Activated T-helper 17 cell treated with anti-CD3 and anti-CD28 coated beads, Interleukin-2, amount 50 U/mL, for 72 hours (primary cell): Measurements from ENCODE around the gene MAML2. TPM values are rescaled to one million over a fixed set of nuclear protein-coding genes. Genes with fewer than 3 reads are reported as not detected.

Experiments
- ATAC-seq: fragments of 150-1000 bp; cut with Tn5 transposase; replicated peaks from 2 replicates; pipeline ENCODE4 v1.10.0; 2021; ENCODE audit warnings: mild to moderate bottlenecking, moderate library complexity
- H3K27ac Mint-ChIP-seq: one replicate; pipeline ENCODE4 v1.8.0; 2022; ENCODE audit warnings: mixed read lengths
- H3K27me3 Mint-ChIP-seq: one replicate; pipeline ENCODE4 v1.8.0; 2022; ENCODE audit warnings: mixed read lengths
- H3K36me3 Mint-ChIP-seq: one replicate; pipeline ENCODE4 v1.8.0; 2022; ENCODE audit warnings: low read depth, mild to moderate bottlenecking, mixed read lengths
- H3K4me1 Mint-ChIP-seq: one replicate; pipeline ENCODE4 v1.8.0; 2022; ENCODE audit warnings: mixed read lengths
- H3K4me3 Mint-ChIP-seq: one replicate; pipeline ENCODE4 v1.8.0; 2022; ENCODE audit warnings: mild to moderate bottlenecking, mixed read lengths
- H3K9me3 Mint-ChIP-seq: one replicate; pipeline ENCODE4 v1.8.0; 2022; ENCODE audit warnings: mixed read lengths
- total RNA-seq, 2 donors: library from RNA; stranded (reverse); gene quantifications; one replicate each; pipeline ENCODE4 v1.2.3, GENCODE V29; 2022

Gene MAML2
- total RNA-seq, 2 donors from 2014 or later, result 11.2 to 17.4 TPM

- ATAC-seq, result no peak
- H3K4me3 Mint-ChIP-seq, result no peak overlapping the region
- H3K27ac Mint-ChIP-seq, result no peak overlapping the region
- H3K27me3 Mint-ChIP-seq, result no peaks in the 10 kb centered on the region
- H3K9me3 Mint-ChIP-seq, result peaks cover 3% of the 10 kb centered on the region
- H3K4me1 Mint-ChIP-seq, result peaks cover 24% of the 10 kb centered on the region
- H3K36me3 Mint-ChIP-seq, result peaks cover 7% of the 10 kb centered on the region
These were observed 261.4 kb downstream of the MAML2 start for GRCh38 chr11:96081561-96081960.

GRCh38 chr11:96079691-96080090 is 263.3 kb downstream of the MAML2 start:
- Mint-ChIP-seq H3K36me3 (peaks cover 19% of the 10 kb centered on the region), H3K4me3 (peak overlapping the region; percentile 14), H3K27me3 (no peaks in the 10 kb centered on the region), H3K27ac (peak overlapping the region; percentile 49), H3K4me1 (peaks cover 30% of the 10 kb centered on the region), H3K9me3 (peaks cover 3% of the 10 kb centered on the region)
- ATAC-seq, result no peak

- Mint-ChIP-seq H3K36me3 (peaks cover 44% of the 10 kb centered on the region), H3K27me3 (no peaks in the 10 kb centered on the region), H3K4me1 (peaks cover 37% of the 10 kb centered on the region), H3K9me3 (peaks cover 3% of the 10 kb centered on the region), H3K4me3 (peak overlapping the region; percentile 75), H3K27ac (peak overlapping the region; percentile 86)
- peak; percentile 95 for ATAC-seq
These were observed 267.4 kb downstream of the MAML2 start for GRCh38 chr11:96075532-96075959.

GRCh38 chr11:96074551-96075310 is 268.3 kb downstream of the MAML2 start:
- H3K9me3 Mint-ChIP-seq, result peaks cover 3% of the 10 kb centered on the region
- H3K36me3 Mint-ChIP-seq, result peaks cover 44% of the 10 kb centered on the region
- no peak for ATAC-seq
- peak overlapping the region; percentile 75 for H3K4me3 Mint-ChIP-seq
- H3K4me1 Mint-ChIP-seq, result peaks cover 33% of the 10 kb centered on the region
- H3K27me3 Mint-ChIP-seq, result no peaks in the 10 kb centered on the region
- H3K27ac Mint-ChIP-seq, result peak overlapping the region; percentile 86

- no peak overlapping the region for H3K27ac Mint-ChIP-seq
- H3K4me1 Mint-ChIP-seq, result peaks cover 31% of the 10 kb centered on the region
These were observed 269.5 kb downstream of the MAML2 start for GRCh38 chr11:96073536-96073935.

GRCh38 chr11:96072592-96072991 is 270.4 kb downstream of the MAML2 start:
- Mint-ChIP-seq H3K36me3 (peaks cover 38% of the 10 kb centered on the region), H3K27ac (no peak overlapping the region), H3K4me3 (no peak overlapping the region), H3K27me3 (no peaks in the 10 kb centered on the region), H3K4me1 (peaks cover 33% of the 10 kb centered on the region), H3K9me3 (no peaks in the 10 kb centered on the region)
- no peak for ATAC-seq

More at GRCh38 chr11:96073536-96073935, 269.5 kb downstream of the MAML2 start:
- ATAC-seq, result no peak
- Mint-ChIP-seq H3K9me3 (peaks cover 3% of the 10 kb centered on the region), H3K4me3 (no peak overlapping the region), H3K36me3 (peaks cover 44% of the 10 kb centered on the region), H3K27me3 (no peaks in the 10 kb centered on the region)

GRCh38 chr11:96070453-96070852 is 272.5 kb downstream of the MAML2 start:
- H3K9me3 Mint-ChIP-seq, result no peaks in the 10 kb centered on the region
- H3K27ac Mint-ChIP-seq, result no peak overlapping the region
- H3K27me3 Mint-ChIP-seq, result no peaks in the 10 kb centered on the region
- H3K36me3 Mint-ChIP-seq, result peaks cover 31% of the 10 kb centered on the region
- H3K4me1 Mint-ChIP-seq, result peaks cover 34% of the 10 kb centered on the region
- ATAC-seq, result no peak
- no peak overlapping the region for H3K4me3 Mint-ChIP-seq

GRCh38 chr11:96067160-96067559 is 275.8 kb downstream of the MAML2 start:
- no peaks in the 10 kb centered on the region for H3K27me3 Mint-ChIP-seq
- ATAC-seq, result no peak
- H3K27ac Mint-ChIP-seq, result no peak overlapping the region
- H3K9me3 Mint-ChIP-seq, result no peaks in the 10 kb centered on the region
- H3K36me3 Mint-ChIP-seq, result peaks cover 6% of the 10 kb centered on the region
- H3K4me1 Mint-ChIP-seq, result peaks cover 35% of the 10 kb centered on the region
- H3K4me3 Mint-ChIP-seq, result peak overlapping the region; percentile 31

GRCh38 chr11:96065379-96065778 is 277.6 kb downstream of the MAML2 start:
- Mint-ChIP-seq H3K27ac (no peak overlapping the region), H3K27me3 (no peaks in the 10 kb centered on the region), H3K36me3 (peaks cover 11% of the 10 kb centered on the region), H3K9me3 (no peaks in the 10 kb centered on the region), H3K4me3 (no peak overlapping the region), H3K4me1 (peaks cover 40% of the 10 kb centered on the region)
- no peak for ATAC-seq

- no peak for ATAC-seq
- Mint-ChIP-seq H3K4me1 (peaks cover 40% of the 10 kb centered on the region), H3K27ac (no peak overlapping the region), H3K27me3 (no peaks in the 10 kb centered on the region), H3K36me3 (peaks cover 24% of the 10 kb centered on the region), H3K4me3 (no peak overlapping the region), H3K9me3 (no peaks in the 10 kb centered on the region)
These were observed 279.1 kb downstream of the MAML2 start for GRCh38 chr11:96063886-96064285.

- Mint-ChIP-seq H3K27ac (peak overlapping the region; percentile 23), H3K9me3 (no peaks in the 10 kb centered on the region), H3K27me3 (no peaks in the 10 kb centered on the region), H3K4me1 (peaks cover 37% of the 10 kb centered on the region), H3K4me3 (peak overlapping the region; percentile 52), H3K36me3 (peaks cover 24% of the 10 kb centered on the region)
- peak; percentile 68 for ATAC-seq
These were observed 279.9 kb downstream of the MAML2 start for GRCh38 chr11:96063053-96063452.

GRCh38 chr11:96062134-96062533 is 280.9 kb downstream of the MAML2 start:
- ATAC-seq, result peak; percentile 92
- H3K4me3 Mint-ChIP-seq, result peak overlapping the region; percentile 52
- peaks cover 36% of the 10 kb centered on the region for H3K4me1 Mint-ChIP-seq
- H3K27me3 Mint-ChIP-seq, result no peaks in the 10 kb centered on the region
- peaks cover 24% of the 10 kb centered on the region for H3K36me3 Mint-ChIP-seq
- peak overlapping the region; percentile 23 for H3K27ac Mint-ChIP-seq
- H3K9me3 Mint-ChIP-seq, result no peaks in the 10 kb centered on the region

GRCh38 chr11:96061730-96062129 is 281.3 kb downstream of the MAML2 start:
- peak; percentile 75 for ATAC-seq
- Mint-ChIP-seq H3K9me3 (no peaks in the 10 kb centered on the region), H3K4me1 (peaks cover 35% of the 10 kb centered on the region), H3K4me3 (peak overlapping the region; percentile 52), H3K27me3 (no peaks in the 10 kb centered on the region), H3K27ac (peak overlapping the region; percentile 23), H3K36me3 (peaks cover 24% of the 10 kb centered on the region)

GRCh38 chr11:96061069-96061468 is 281.9 kb downstream of the MAML2 start:
- ATAC-seq, result no peak
- Mint-ChIP-seq H3K36me3 (peaks cover 24% of the 10 kb centered on the region), H3K4me3 (peak overlapping the region; percentile 52), H3K4me1 (peaks cover 29% of the 10 kb centered on the region), H3K9me3 (no peaks in the 10 kb centered on the region), H3K27ac (peak overlapping the region; percentile 23), H3K27me3 (no peaks in the 10 kb centered on the region)

- Mint-ChIP-seq H3K9me3 (no peaks in the 10 kb centered on the region), H3K4me1 (peaks cover 41% of the 10 kb centered on the region), H3K27ac (no peak overlapping the region), H3K4me3 (no peak overlapping the region), H3K36me3 (peaks cover 30% of the 10 kb centered on the region), H3K27me3 (no peaks in the 10 kb centered on the region)
- ATAC-seq, result no peak
These were observed 285.5 kb downstream of the MAML2 start for GRCh38 chr11:96057502-96057901.
